ENCODE data around the gene SAP30BP.

SAP30BP gene

GRCh38 chr17:75627094-75627493 lies 40.0 kb upstream of the SAP30BP start:
- no peak overlapping the region for H3K9ac ChIP-seq (ENCODE audit: low read length)
- H3K18ac ChIP-seq (ENCODE audit: low read depth in 1 of 2, low read length in 2 of 2): no peak overlapping the region
- no peak overlapping the region for H3K4ac ChIP-seq (ENCODE audit: low read depth in 1 of 2, low read length in 2 of 2)
- H3K23ac ChIP-seq (ENCODE audit: low read length in 2 of 2): no peak overlapping the region
- H2BK5ac ChIP-seq (ENCODE audit: low read depth, low read length, poor library complexity, severe bottlenecking): no peak overlapping the region
- H3K9me3 ChIP-seq (ENCODE audit: control insufficient read depth, low read length): no peaks in the 10 kb centered on the region
- 91% methylated on average over 8 of the region's 10 CpGs for WGBS
- no peak overlapping the region for H3K4me3 ChIP-seq (ENCODE audit: insufficient read depth in 1 of 2, low read depth in 1 of 2, low read length in 2 of 2)
- H3K36me3 ChIP-seq (ENCODE audit: control insufficient read depth in 1 of 2, insufficient read depth in 2 of 2, low read depth in 1 of 2, low read length in 2 of 2): peaks cover 4 to 47% of the 10 kb centered on the region in 2 experiments
- no peaks in the 10 kb centered on the region for H3K79me1 ChIP-seq (replicated peaks; ENCODE audit: low read length, poor library complexity, severe bottlenecking)
- H2AK5ac ChIP-seq (ENCODE audit: low read length, severe bottlenecking): no peak overlapping the region
- H2BK120ac ChIP-seq (ENCODE audit: low read depth, low read length): no peak overlapping the region
- H2AFZ ChIP-seq (ENCODE audit: low read depth, low read length): no peak overlapping the region
- H3K27ac ChIP-seq (ENCODE audit: low read length, poor library complexity, severe bottlenecking): no peak overlapping the region
- H3K27me3 ChIP-seq (ENCODE audit: control insufficient read depth in 1 of 2, insufficient read depth in 1 of 2, low read length in 2 of 2): peaks cover 2 to 6% of the 10 kb centered on the region in 2 experiments
- H2BK15ac ChIP-seq (ENCODE audit: low read depth, poor library complexity, severe bottlenecking): no peak overlapping the region
- no peak overlapping the region for H3K4me2 ChIP-seq (ENCODE audit: low read length, poor library complexity, severe bottlenecking)
- H4K91ac ChIP-seq (ENCODE audit: low read length): no peak overlapping the region
- DNase-seq: no peak
- H2BK12ac ChIP-seq (ENCODE audit: low read length in 2 of 2): no peak overlapping the region
- peaks cover 15% of the 10 kb centered on the region for H3K4me1 ChIP-seq (ENCODE audit: control insufficient read depth, insufficient read depth, low read depth, low read length)
- H4K8ac ChIP-seq (ENCODE audit: low read length): no peak overlapping the region
- H3K14ac ChIP-seq (ENCODE audit: low read length in 2 of 2): no peak overlapping the region

- no peak overlapping the region for H3K18ac ChIP-seq (ENCODE audit: low read depth in 1 of 2, low read length in 2 of 2)
- no peak overlapping the region for H2BK120ac ChIP-seq (ENCODE audit: low read depth, low read length)
- H2AK5ac ChIP-seq (ENCODE audit: low read length, severe bottlenecking): no peak overlapping the region
- H3K9ac ChIP-seq (ENCODE audit: low read length): no peak overlapping the region
- no peak overlapping the region for H4K8ac ChIP-seq (ENCODE audit: low read length)
- no peak overlapping the region for H3K23ac ChIP-seq (ENCODE audit: low read length in 2 of 2)
- no peak overlapping the region for H2BK5ac ChIP-seq (ENCODE audit: low read depth, low read length, poor library complexity, severe bottlenecking)
- no peak overlapping the region for H2BK12ac ChIP-seq (ENCODE audit: low read length in 2 of 2)
- no peak overlapping the region for H3K4me2 ChIP-seq (ENCODE audit: low read length, poor library complexity, severe bottlenecking)
- no peak overlapping the region for H3K4me3 ChIP-seq (ENCODE audit: insufficient read depth in 1 of 2, low read depth in 1 of 2, low read length in 2 of 2)
- H3K36me3 ChIP-seq (ENCODE audit: control insufficient read depth in 1 of 2, insufficient read depth in 2 of 2, low read depth in 1 of 2, low read length in 2 of 2): peaks cover 4 to 47% of the 10 kb centered on the region in 2 experiments
- H4K91ac ChIP-seq (ENCODE audit: low read length): no peak overlapping the region
- H3K14ac ChIP-seq (ENCODE audit: low read length in 2 of 2): no peak overlapping the region
- no peak overlapping the region for H2AFZ ChIP-seq (ENCODE audit: low read depth, low read length)
- H2BK15ac ChIP-seq (ENCODE audit: low read depth, poor library complexity, severe bottlenecking): no peak overlapping the region
- no peak for DNase-seq
- H3K27ac ChIP-seq (ENCODE audit: low read length, poor library complexity, severe bottlenecking): no peak overlapping the region
- 96% methylated on average over 6 of the region's 6 CpGs for WGBS
- H3K9me3 ChIP-seq (ENCODE audit: control insufficient read depth, low read length): no peaks in the 10 kb centered on the region
- peaks cover 22% of the 10 kb centered on the region for H3K4me1 ChIP-seq (ENCODE audit: control insufficient read depth, insufficient read depth, low read depth, low read length)
- H3K4ac ChIP-seq (ENCODE audit: low read depth in 1 of 2, low read length in 2 of 2): no peak overlapping the region
- H3K27me3 ChIP-seq (ENCODE audit: control insufficient read depth in 1 of 2, insufficient read depth in 1 of 2, low read length in 2 of 2): no peaks in the 10 kb centered on the region
- H3K79me1 ChIP-seq (replicated peaks; ENCODE audit: low read length, poor library complexity, severe bottlenecking): no peaks in the 10 kb centered on the region
These were observed 38.7 kb upstream of the SAP30BP start for GRCh38 chr17:75628425-75628824.

- Histone ChIP-seq H3K14ac (ENCODE audit: low read length in 2 of 2) (no peak overlapping the region), H4K8ac (ENCODE audit: low read length) (no peak overlapping the region), H3K36me3 (ENCODE audit: control insufficient read depth in 1 of 2, insufficient read depth in 2 of 2, low read depth in 1 of 2, low read length in 2 of 2) (peaks cover 4 to 47% of the 10 kb centered on the region in 2 experiments), H3K9ac (ENCODE audit: low read length) (no peak overlapping the region), H3K4me2 (ENCODE audit: low read length, poor library complexity, severe bottlenecking) (no peak overlapping the region), H3K4me1 (ENCODE audit: control insufficient read depth, insufficient read depth, low read depth, low read length) (peaks cover 22% of the 10 kb centered on the region), H4K91ac (ENCODE audit: low read length) (no peak overlapping the region), H2BK5ac (ENCODE audit: low read depth, low read length, poor library complexity, severe bottlenecking) (no peak overlapping the region), H3K23ac (ENCODE audit: low read length in 2 of 2) (no peak overlapping the region), H3K18ac (ENCODE audit: low read depth in 1 of 2, low read length in 2 of 2) (no peak overlapping the region), H3K9me3 (ENCODE audit: control insufficient read depth, low read length) (no peaks in the 10 kb centered on the region), H3K79me1 (replicated peaks; ENCODE audit: low read length, poor library complexity, severe bottlenecking) (no peaks in the 10 kb centered on the region), H2BK120ac (ENCODE audit: low read depth, low read length) (no peak overlapping the region), H2AK5ac (ENCODE audit: low read length, severe bottlenecking) (no peak overlapping the region), H3K27ac (ENCODE audit: low read length, poor library complexity, severe bottlenecking) (no peak overlapping the region), H2BK15ac (ENCODE audit: low read depth, poor library complexity, severe bottlenecking) (no peak overlapping the region), H3K27me3 (ENCODE audit: control insufficient read depth in 1 of 2, insufficient read depth in 1 of 2, low read length in 2 of 2) (no peaks in the 10 kb centered on the region), H3K4me3 (ENCODE audit: insufficient read depth in 1 of 2, low read depth in 1 of 2, low read length in 2 of 2) (no peak overlapping the region), H2BK12ac (ENCODE audit: low read length in 2 of 2) (no peak overlapping the region), H3K4ac (ENCODE audit: low read depth in 1 of 2, low read length in 2 of 2) (no peak overlapping the region), H2AFZ (ENCODE audit: low read depth, low read length) (no peak overlapping the region)
- no peak for DNase-seq
- WGBS: 91% methylated on average over 14 of the region's 14 CpGs
These were observed 38.0 kb upstream of the SAP30BP start for GRCh38 chr17:75629157-75629556.

GRCh38 chr17:75630071-75630917 lies 36.8 kb upstream of the SAP30BP start:
- no peak overlapping the region for H3K4me3 ChIP-seq (ENCODE audit: insufficient read depth in 1 of 2, low read depth in 1 of 2, low read length in 2 of 2)
- no peaks in the 10 kb centered on the region for H3K27me3 ChIP-seq (ENCODE audit: control insufficient read depth in 1 of 2, insufficient read depth in 1 of 2, low read length in 2 of 2)
- no peak overlapping the region for H3K18ac ChIP-seq (ENCODE audit: low read depth in 1 of 2, low read length in 2 of 2)
- peaks cover 4 to 48% of the 10 kb centered on the region in 2 experiments for H3K36me3 ChIP-seq (ENCODE audit: control insufficient read depth in 1 of 2, insufficient read depth in 2 of 2, low read depth in 1 of 2, low read length in 2 of 2)
- H4K91ac ChIP-seq (ENCODE audit: low read length): no peak overlapping the region
- H3K9me3 ChIP-seq (ENCODE audit: control insufficient read depth, low read length): no peaks in the 10 kb centered on the region
- H2BK120ac ChIP-seq (ENCODE audit: low read depth, low read length): no peak overlapping the region
- H3K9ac ChIP-seq (ENCODE audit: low read length): no peak overlapping the region
- no peaks in the 10 kb centered on the region for H3K79me1 ChIP-seq (replicated peaks; ENCODE audit: low read length, poor library complexity, severe bottlenecking)
- H2BK15ac ChIP-seq (ENCODE audit: low read depth, poor library complexity, severe bottlenecking): no peak overlapping the region
- H2AK5ac ChIP-seq (ENCODE audit: low read length, severe bottlenecking): no peak overlapping the region
- WGBS: 92% methylated on average over 25 of the region's 26 CpGs
- H3K4me1 ChIP-seq (ENCODE audit: control insufficient read depth, insufficient read depth, low read depth, low read length): peaks cover 33% of the 10 kb centered on the region
- no peak overlapping the region for H3K14ac ChIP-seq (ENCODE audit: low read length in 2 of 2)
- H4K8ac ChIP-seq (ENCODE audit: low read length): no peak overlapping the region
- DNase-seq: no peak
- no peak overlapping the region for H3K27ac ChIP-seq (ENCODE audit: low read length, poor library complexity, severe bottlenecking)
- no peak overlapping the region for H2BK5ac ChIP-seq (ENCODE audit: low read depth, low read length, poor library complexity, severe bottlenecking)
- no peak overlapping the region for H3K23ac ChIP-seq (ENCODE audit: low read length in 2 of 2)
- H2BK12ac ChIP-seq (ENCODE audit: low read length in 2 of 2): no peak overlapping the region
- no peak overlapping the region for H3K4me2 ChIP-seq (ENCODE audit: low read length, poor library complexity, severe bottlenecking)
- no peak overlapping the region for H2AFZ ChIP-seq (ENCODE audit: low read depth, low read length)
- no peak overlapping the region for H3K4ac ChIP-seq (ENCODE audit: low read depth in 1 of 2, low read length in 2 of 2)

Measured in mesenchymal stem cell (in vitro differentiated cells and primary cell).